Measurements from ENCODE around the gene RIMBP3C.

DNA sequence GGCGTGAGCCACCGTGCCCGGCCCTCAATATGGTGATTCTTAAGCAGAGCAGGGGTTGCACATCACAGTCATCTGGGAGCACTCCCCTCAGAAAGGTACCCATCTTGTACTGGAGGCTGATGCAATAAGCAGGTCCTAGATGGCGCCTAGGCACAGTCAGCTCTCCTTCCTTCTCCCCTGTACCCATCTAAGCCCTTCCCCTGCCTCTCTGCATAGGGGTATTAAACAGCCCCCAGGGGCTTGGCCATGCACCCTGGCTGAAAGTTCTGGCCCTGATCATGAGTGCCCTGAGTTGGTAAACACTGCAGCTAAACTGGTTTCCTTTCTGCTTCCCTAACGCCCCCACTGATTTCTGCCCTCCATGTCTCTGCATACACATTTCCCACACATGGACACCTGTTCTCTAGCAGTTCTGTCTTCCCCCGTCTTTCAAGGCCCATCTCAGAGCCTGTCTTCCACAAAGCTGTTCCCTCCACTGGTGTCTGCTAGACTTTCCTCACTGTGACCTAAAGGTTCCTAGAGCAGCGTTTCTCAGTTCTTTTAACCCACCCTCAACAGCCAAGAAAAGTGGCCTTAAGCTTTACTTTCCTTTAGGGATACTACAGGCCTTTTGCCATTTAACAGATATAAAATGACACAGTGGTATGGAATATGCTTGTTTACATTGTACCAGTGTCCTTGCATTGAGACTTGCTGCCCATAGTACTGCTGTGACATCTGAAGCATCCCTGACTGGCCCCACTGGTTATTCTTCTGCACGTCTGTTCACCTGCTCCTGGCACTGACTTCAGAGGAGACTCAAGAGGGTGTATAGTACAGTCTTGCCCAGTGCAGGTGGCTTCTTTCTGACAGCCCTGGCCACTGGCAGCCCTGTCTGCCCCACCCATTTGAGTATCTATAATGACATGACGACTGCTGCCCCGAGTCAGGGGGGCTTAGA lies 31.8 kb upstream of the RIMBP3C start:
- TF ChIP-seq POLR2A (IDR thresholded peaks at IDR 0.05; ENCODE audit: low read depth, low read length) = no peak
- TF ChIP-seq POLR2AphosphoS5 (IDR thresholded peaks at IDR 0.05; ENCODE audit: low read depth, low read length) = no peak

All from GM12891 (cell line).